Chondrocyte (in vitro differentiated cells): Measurements from ENCODE around the gene NLN. TPM values are rescaled to one million over a fixed set of nuclear protein-coding genes. Genes with fewer than 3 reads are reported as not detected.

Experiments used
- DNase-seq: peaks from one replicate; pipeline ENCODE4 v3.0.0; 2021; ENCODE audit warnings: mixed read lengths, low spot score
- H3K27ac Mint-ChIP-seq: one replicate; pipeline ENCODE4 v1.8.0; 2021; ENCODE audit warnings: mild to moderate bottlenecking, moderate library complexity, mixed read lengths; ENCODE audit not compliant: unreplicated experiment
- H3K27me3 Mint-ChIP-seq: 2 replicates; pipeline ENCODE4 v1.8.0; 2021; ENCODE audit warnings: low read depth, mixed read lengths
- H3K36me3 Mint-ChIP-seq: 2 replicates; pipeline ENCODE4 v1.8.0; 2021; ENCODE audit warnings: low read depth, mixed read lengths
- H3K4me1 Mint-ChIP-seq: 2 replicates; pipeline ENCODE4 v1.8.0; 2021; ENCODE audit warnings: low read depth, mild to moderate bottlenecking, mixed read lengths
- H3K4me3 Mint-ChIP-seq: one replicate; pipeline ENCODE4 v1.8.0; 2021; ENCODE audit warnings: mild to moderate bottlenecking, moderate library complexity, mixed read lengths; ENCODE audit not compliant: unreplicated experiment
- H3K9me3 Mint-ChIP-seq: 2 replicates; pipeline ENCODE4 v1.8.0; 2021; ENCODE audit warnings: low read depth, mixed read lengths
- total RNA-seq: library from RNA; stranded (reverse); gene quantifications from 3 replicates; pipeline ENCODE4 v1.2.1, GENCODE V29; 2021
- TF ChIP-seq, protein P1 (sequence below): fragments of 200-600 bp; sonication (generic); IDR thresholded peaks from 2 replicates; pipeline ENCODE4 v1.5.0; 2021; ENCODE audit warnings: antibody characterized with exemption, mild to moderate bottlenecking, moderate library complexity

Gene NLN
- total RNA-seq, 1 donor from 2014 or later: 38.6 TPM

DNA sequence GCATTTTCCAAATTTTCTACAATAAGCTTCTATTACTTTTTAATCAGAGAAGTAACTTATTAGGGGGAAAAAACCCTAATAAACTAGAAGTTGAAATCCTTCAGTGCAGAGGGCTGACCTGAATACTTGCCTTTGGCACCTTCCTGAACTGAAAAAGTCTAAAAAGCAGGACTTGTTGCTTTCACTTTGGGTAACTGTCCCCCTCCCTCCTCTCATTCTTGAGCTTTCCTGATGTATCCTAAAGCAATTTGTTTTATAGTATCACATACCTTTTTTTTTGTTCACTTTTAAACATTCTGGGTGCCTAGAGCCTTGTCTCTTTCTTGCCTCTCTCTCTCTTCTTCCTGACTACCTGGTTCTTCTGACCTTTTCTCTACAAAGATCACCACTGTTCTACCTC lies 140.4 kb downstream of the NLN start:
- DNase-seq: no peak

DNA sequence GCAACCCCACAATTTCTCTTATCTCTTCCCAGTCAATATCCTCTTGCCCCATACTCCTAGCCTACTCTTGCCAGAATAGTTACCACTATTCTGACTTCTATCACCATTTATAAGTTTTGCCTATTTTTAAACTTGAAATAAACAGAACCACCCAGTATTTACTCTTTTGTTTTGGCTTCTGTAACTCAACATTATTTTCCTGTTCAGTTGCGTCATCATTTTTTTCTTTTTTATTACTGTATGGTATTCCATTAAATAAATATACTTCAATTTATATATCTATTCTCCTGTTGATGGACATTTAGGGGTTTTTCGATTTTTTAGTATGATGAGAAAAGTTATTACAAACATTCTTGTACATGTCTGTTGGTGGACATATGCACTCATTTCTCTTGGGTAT lies 141.7 kb downstream of the NLN start:
- Mint-ChIP-seq H3K4me3 (no peak overlapping the region), H3K27me3 (no peaks in the 10 kb centered on the region), H3K27ac (no peak overlapping the region), H3K36me3 (no peaks in the 10 kb centered on the region), H3K9me3 (no peaks in the 10 kb centered on the region), H3K4me1 (peaks cover 31% of the 10 kb centered on the region)
- TF ChIP-seq, protein P1, sequence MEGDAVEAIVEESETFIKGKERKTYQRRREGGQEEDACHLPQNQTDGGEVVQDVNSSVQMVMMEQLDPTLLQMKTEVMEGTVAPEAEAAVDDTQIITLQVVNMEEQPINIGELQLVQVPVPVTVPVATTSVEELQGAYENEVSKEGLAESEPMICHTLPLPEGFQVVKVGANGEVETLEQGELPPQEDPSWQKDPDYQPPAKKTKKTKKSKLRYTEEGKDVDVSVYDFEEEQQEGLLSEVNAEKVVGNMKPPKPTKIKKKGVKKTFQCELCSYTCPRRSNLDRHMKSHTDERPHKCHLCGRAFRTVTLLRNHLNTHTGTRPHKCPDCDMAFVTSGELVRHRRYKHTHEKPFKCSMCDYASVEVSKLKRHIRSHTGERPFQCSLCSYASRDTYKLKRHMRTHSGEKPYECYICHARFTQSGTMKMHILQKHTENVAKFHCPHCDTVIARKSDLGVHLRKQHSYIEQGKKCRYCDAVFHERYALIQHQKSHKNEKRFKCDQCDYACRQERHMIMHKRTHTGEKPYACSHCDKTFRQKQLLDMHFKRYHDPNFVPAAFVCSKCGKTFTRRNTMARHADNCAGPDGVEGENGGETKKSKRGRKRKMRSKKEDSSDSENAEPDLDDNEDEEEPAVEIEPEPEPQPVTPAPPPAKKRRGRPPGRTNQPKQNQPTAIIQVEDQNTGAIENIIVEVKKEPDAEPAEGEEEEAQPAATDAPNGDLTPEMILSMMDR: no peak
- no peak for DNase-seq

More for the DNA sequence above, 140.4 kb downstream of the NLN start:
- H3K4me1 Mint-ChIP-seq: peaks cover 25% of the 10 kb centered on the region
- H3K4me3 Mint-ChIP-seq: peak overlapping the region; percentile 6
- H3K27ac Mint-ChIP-seq: peak overlapping the region; percentile 94
- H3K9me3 Mint-ChIP-seq: no peaks in the 10 kb centered on the region
- TF ChIP-seq, protein P1: no peak
- H3K36me3 Mint-ChIP-seq: no peaks in the 10 kb centered on the region
- no peaks in the 10 kb centered on the region for H3K27me3 Mint-ChIP-seq

DNA sequence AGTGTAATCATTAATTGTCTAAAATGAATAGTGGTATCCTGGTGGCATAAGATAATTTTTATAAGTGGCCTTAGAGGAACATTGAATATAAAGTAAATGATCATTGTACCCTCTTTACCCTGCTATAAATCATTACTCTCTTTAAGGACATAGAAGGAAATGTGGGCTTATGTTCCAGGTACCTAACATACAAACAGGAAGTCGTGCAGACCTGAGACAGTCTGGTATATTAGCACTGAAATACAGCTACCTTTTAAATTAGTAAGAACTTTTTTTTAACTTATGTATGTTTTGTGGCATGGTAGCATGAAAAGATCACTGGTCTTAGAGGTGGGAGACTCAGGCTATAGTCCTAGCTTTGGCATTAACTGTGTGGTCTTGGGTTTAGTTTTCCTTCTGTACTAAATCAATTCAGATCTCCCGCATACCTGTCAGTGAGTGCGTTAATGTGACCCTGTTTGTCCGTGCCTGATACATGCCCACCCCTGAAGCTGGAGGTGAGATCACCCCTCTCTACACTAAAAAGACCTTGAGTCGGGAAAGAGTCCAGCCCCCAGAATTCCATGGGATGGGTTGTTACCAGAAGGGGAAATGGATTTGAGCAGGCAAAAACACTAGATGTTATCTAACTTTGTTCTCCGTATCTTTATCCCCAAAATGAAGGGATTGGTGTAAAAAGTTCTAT lies 145.0 kb downstream of the NLN start:
- H3K27me3 Mint-ChIP-seq: no peaks in the 10 kb centered on the region

DNA sequence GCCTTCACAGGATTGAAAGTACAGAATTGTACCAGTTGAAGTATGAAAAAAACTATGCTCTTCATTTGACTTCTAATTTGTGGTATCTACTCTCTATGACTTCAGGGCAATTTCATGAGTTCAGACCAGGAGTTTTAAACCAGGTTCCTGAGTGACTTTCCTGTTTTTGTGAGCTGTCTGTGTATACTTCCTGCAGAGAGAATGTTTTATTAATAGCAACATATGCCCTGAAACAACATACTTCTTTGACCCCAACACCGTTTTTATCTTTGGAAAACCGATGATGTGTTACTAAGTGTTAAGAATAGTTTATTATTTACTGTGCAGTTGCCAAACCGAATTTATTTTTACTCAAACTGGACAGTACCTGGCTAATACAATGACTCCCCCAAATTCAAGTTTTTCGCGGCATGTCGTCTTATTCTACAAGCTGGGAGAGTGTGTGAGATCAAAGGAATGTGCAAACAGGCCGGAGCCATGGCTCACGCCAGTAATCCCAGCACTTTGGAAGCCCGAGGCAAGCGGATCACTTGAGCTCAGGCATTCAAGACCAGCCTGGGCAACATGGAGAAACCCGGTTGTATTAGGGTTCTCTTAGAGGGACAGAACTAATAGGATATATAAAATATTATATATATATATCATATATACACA lies 145.7 kb downstream of the NLN start:
- no peak for DNase-seq
- Mint-ChIP-seq H3K4me1 (peaks cover 17% of the 10 kb centered on the region), H3K27me3 (no peaks in the 10 kb centered on the region), H3K36me3 (no peaks in the 10 kb centered on the region), H3K27ac (no peak overlapping the region), H3K9me3 (no peaks in the 10 kb centered on the region), H3K4me3 (no peak overlapping the region)
- TF ChIP-seq, protein P1: no peak

More for the DNA sequence above, 145.0 kb downstream of the NLN start:
- H3K4me3 Mint-ChIP-seq: no peak overlapping the region
- no peaks in the 10 kb centered on the region for H3K36me3 Mint-ChIP-seq
- DNase-seq: no peak
- H3K27ac Mint-ChIP-seq: no peak overlapping the region
- H3K4me1 Mint-ChIP-seq: peaks cover 24% of the 10 kb centered on the region
- no peaks in the 10 kb centered on the region for H3K9me3 Mint-ChIP-seq
- TF ChIP-seq, protein P1: no peak

DNA sequence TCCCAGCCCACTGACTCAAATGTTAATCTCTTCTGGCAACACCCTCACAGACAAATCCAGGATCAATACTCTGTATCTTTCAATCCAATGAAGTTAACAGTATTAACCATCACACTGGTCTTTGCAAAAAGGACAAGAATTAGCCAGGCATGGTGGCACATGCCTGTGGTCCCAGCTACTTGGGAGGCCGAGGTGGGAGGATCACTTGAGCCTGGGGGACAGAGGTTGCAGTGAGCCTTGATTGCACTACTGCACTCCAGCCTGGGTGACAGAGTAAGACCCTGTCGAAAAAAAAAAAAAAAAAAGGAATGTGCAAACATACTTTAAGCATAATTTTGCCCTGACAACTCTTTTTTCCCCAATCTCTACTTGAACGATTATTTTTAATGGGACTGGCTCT lies 146.5 kb downstream of the NLN start:
- TF ChIP-seq, protein P1: no peak
- no peak overlapping the region for H3K27ac Mint-ChIP-seq
- no peak for DNase-seq
- no peaks in the 10 kb centered on the region for H3K27me3 Mint-ChIP-seq
- H3K36me3 Mint-ChIP-seq: no peaks in the 10 kb centered on the region
- H3K9me3 Mint-ChIP-seq: no peaks in the 10 kb centered on the region
- no peak overlapping the region for H3K4me3 Mint-ChIP-seq
- H3K4me1 Mint-ChIP-seq: peaks cover 19% of the 10 kb centered on the region
